Hepatocyte (in vitro differentiated cells): ENCODE measurements around the gene ZNF391. TPM values are rescaled to one million over a fixed set of nuclear protein-coding genes. Genes with fewer than 3 reads are reported as not detected.

Experiments used
- DNase-seq: peaks from one replicate; pipeline ENCODE4 v3.0.0-alpha.2; 2016; ENCODE audit warnings: low spot score
- H2AFZ ChIP-seq: fragments of 200-600 bp; sonication (generic); 2 replicates; pipeline ENCODE4 v1.6.0; 2016; ENCODE audit warnings: antibody characterized with exemption, mild to moderate bottlenecking
- H3K27ac ChIP-seq: fragments of 200-600 bp; sonication (generic); 2 replicates; pipeline ENCODE4 v1.5.1; 2016; ENCODE audit warnings: mild to moderate bottlenecking
- H3K27me3 ChIP-seq: fragments of 200-600 bp; sonication (generic); 2 replicates; pipeline ENCODE4 v1.6.1; 2016
- H3K36me3 ChIP-seq: fragments of 200-600 bp; sonication (generic); replicated peaks from 2 replicates; pipeline ENCODE4 v1.5.1; 2016; ENCODE audit warnings: low read depth; ENCODE audit not compliant: insufficient read depth
- H3K4me1 ChIP-seq: fragments of 200-600 bp; sonication (generic); 2 replicates; pipeline ENCODE4 v1.5.1; 2016; ENCODE audit warnings: mild to moderate bottlenecking, moderate library complexity; ENCODE audit not compliant: insufficient read depth
- H3K4me2 ChIP-seq: fragments of 200-600 bp; sonication (generic); 2 replicates; pipeline ENCODE4 v1.6.0; 2016
- H3K4me3 ChIP-seq: fragments of 200-600 bp; sonication (generic); 2 replicates; pipeline ENCODE4 v1.5.1; 2016; ENCODE audit warnings: mild to moderate bottlenecking
- H3K79me2 ChIP-seq: fragments of 200-600 bp; sonication (generic); 2 replicates; pipeline ENCODE4 v1.6.0; 2017; ENCODE audit warnings: mild to moderate bottlenecking
- H3K9me2 ChIP-seq: fragments of 200-600 bp; sonication (generic); replicated peaks from 2 replicates; pipeline ENCODE4 v1.6.0; 2017; ENCODE audit warnings: mild to moderate bottlenecking; ENCODE audit not compliant: insufficient read depth
- H3K9me3 ChIP-seq: fragments of 200-600 bp; sonication (generic); 2 replicates; pipeline ENCODE4 v1.5.1; 2016; ENCODE audit warnings: low read depth, mild to moderate bottlenecking
- H4K20me1 ChIP-seq: fragments of 200-600 bp; sonication (generic); 2 replicates; pipeline ENCODE4 v1.6.0; 2016; ENCODE audit warnings: mild to moderate bottlenecking; ENCODE audit not compliant: insufficient read depth, poor library complexity, severe bottlenecking
- CTCF ChIP-seq: fragments of 200-600 bp; sonication (generic); IDR thresholded peaks from 2 replicates; pipeline ENCODE4 v1.5.1; 2016; ENCODE audit warnings: antibody characterized with exemption, mild to moderate bottlenecking; ENCODE audit not compliant: poor library complexity
- EZH2 ChIP-seq: fragments of 200-600 bp; sonication (generic); IDR thresholded peaks from 2 replicates; pipeline ENCODE4 v1.6.1; 2016; ENCODE audit warnings: antibody characterized with exemption, mild to moderate bottlenecking, borderline replicate concordance
- EZH2phosphoT487 ChIP-seq: fragments of 200-600 bp; sonication (generic); IDR thresholded peaks from one replicate; pipeline ENCODE4 v1.6.1; 2018; ENCODE audit warnings: antibody characterized with exemption, mild to moderate bottlenecking, low read depth, moderate library complexity; ENCODE audit not compliant: unreplicated experiment, severe bottlenecking
- WGBS: methylation state at CpG from one replicate; pipeline ENCODE4 v1.1.6; 2016; ENCODE audit warnings: low lambda C conversion rate; ENCODE audit errors: missing lambda C conversion rate; 5-methylcytosine and 5-hydroxymethylcytosine counted together
- polyA plus RNA-seq: library from polyadenylated mRNA; unstranded; fragments of >200 nt; fragmentation: Nextera tagmentation; extraction: Ambion mirVana; gene quantifications from 2 replicates; pipeline ENCODE4 v1.2.1, GENCODE V29; 2016
- total RNA-seq: library from RNA; depleted of rRNA; stranded (reverse); fragments of >200 nt; gene quantifications from 2 replicates; pipeline ENCODE4 v1.2.3, GENCODE V29; 2014

The ZNF391 gene
- total and polyA plus RNA-seq, 2 experiments from 2014 or later = 4.3 to 6.9 TPM

- DNase-seq = no peak
- H3K9me3 ChIP-seq = peaks cover 39% of the 10 kb centered on the region
- no peak overlapping the region for H2AFZ ChIP-seq
- WGBS = 95% methylated on average over 1 of the region's 1 CpG
- no peaks in the 10 kb centered on the region for H3K27me3 ChIP-seq
- H4K20me1 ChIP-seq = no peaks in the 10 kb centered on the region
- no peaks in the 10 kb centered on the region for H3K36me3 ChIP-seq
- TF ChIP-seq EZH2phosphoT487 (no peak), CTCF (no peak), EZH2 (no peak)
- no peak overlapping the region for H3K4me3 ChIP-seq
- no peaks in the 10 kb centered on the region for H3K79me2 ChIP-seq
- no peaks in the 10 kb centered on the region for H3K4me1 ChIP-seq
- no peak overlapping the region for H3K4me2 ChIP-seq
- H3K27ac ChIP-seq = no peak overlapping the region
- no peaks in the 10 kb centered on the region for H3K9me2 ChIP-seq
Observed at GRCh38 chr6:27359231-27359630, 29.3 kb upstream of the ZNF391 start.

- Histone ChIP-seq H2AFZ (no peak overlapping the region), H3K4me3 (no peak overlapping the region), H3K4me2 (no peak overlapping the region), H3K9me2 (no peaks in the 10 kb centered on the region), H3K9me3 (no peaks in the 10 kb centered on the region), H4K20me1 (no peaks in the 10 kb centered on the region), H3K27me3 (no peaks in the 10 kb centered on the region), H3K79me2 (peaks cover 4% of the 10 kb centered on the region), H3K27ac (no peak overlapping the region), H3K4me1 (no peaks in the 10 kb centered on the region), H3K36me3 (no peaks in the 10 kb centered on the region)
- no peak for DNase-seq
- WGBS = 93% methylated on average over 5 of the region's 5 CpGs
- TF ChIP-seq EZH2phosphoT487 = no peak
- TF ChIP-seq EZH2 = no peak
- TF ChIP-seq CTCF = no peak
Observed at GRCh38 chr6:27368202-27368601, 20.4 kb upstream of the ZNF391 start.

GRCh38 chr6:27370391-27370790 is 18.2 kb upstream of the ZNF391 start:
- no peak overlapping the region for H2AFZ ChIP-seq
- H3K4me1 ChIP-seq = no peaks in the 10 kb centered on the region
- no peaks in the 10 kb centered on the region for H4K20me1 ChIP-seq
- peaks cover 8% of the 10 kb centered on the region for H3K79me2 ChIP-seq
- no peaks in the 10 kb centered on the region for H3K9me2 ChIP-seq
- no peaks in the 10 kb centered on the region for H3K36me3 ChIP-seq
- WGBS = 94% methylated on average over 4 of the region's 4 CpGs
- no peaks in the 10 kb centered on the region for H3K9me3 ChIP-seq
- no peak overlapping the region for H3K4me3 ChIP-seq
- no peak for DNase-seq
- no peak for TF ChIP-seq EZH2
- TF ChIP-seq EZH2phosphoT487 = no peak
- TF ChIP-seq CTCF = no peak
- H3K27me3 ChIP-seq = no peaks in the 10 kb centered on the region
- no peak overlapping the region for H3K27ac ChIP-seq
- H3K4me2 ChIP-seq = no peak overlapping the region
